CD4-positive, CD25-positive, alpha-beta regulatory T cell (primary cell): ENCODE results near the gene RTN4RL1. TPM values are rescaled to one million over a fixed set of nuclear protein-coding genes. Genes with fewer than 3 reads are reported as not detected.

Source experiments
- ATAC-seq, 2 donors: fragments of 150-1000 bp; cut with Tn5 transposase; one replicate each; pipeline ENCODE4 v1.10.0; 2021; ENCODE audit warnings: low read depth in 2 of 2, moderate number of reproducible peaks in 2 of 2, moderate library complexity in 1 of 2
- DNase-seq, 3 donors: peaks; one replicate each; pipeline versions ENCODE4 v3.0.0 to v3.0.0-alpha.2; 2012 to 2022; ENCODE audit warnings: mixed read lengths in 1 of 3
- H3K27ac ChIP-seq: one replicate; pipeline ENCODE4 v1.7.0; 2013; ENCODE audit warnings: mild to moderate bottlenecking, low read length; ENCODE audit not compliant: insufficient read depth, poor library complexity, severe bottlenecking
- H3K27me3 ChIP-seq: one replicate; pipeline ENCODE4 v1.7.0; 2013; ENCODE audit warnings: low read length; ENCODE audit not compliant: control insufficient read depth, insufficient read depth
- H3K36me3 ChIP-seq: one replicate; pipeline ENCODE4 v1.7.0; 2013; ENCODE audit warnings: mild to moderate bottlenecking, low read length, moderate library complexity; ENCODE audit not compliant: control insufficient read depth, insufficient read depth
- H3K4me1 ChIP-seq: 2 replicates; pipeline ENCODE4 v1.7.0; 2013; ENCODE audit warnings: mild to moderate bottlenecking, low read length; ENCODE audit not compliant: insufficient read depth, control insufficient read depth, poor library complexity, severe bottlenecking
- H3K4me3 ChIP-seq: one replicate; pipeline ENCODE4 v1.7.0; 2013; ENCODE audit warnings: low read depth, mild to moderate bottlenecking, low read length, moderate library complexity
- H3K9me3 ChIP-seq, 2 experiments: 1 replicate in 1 of 2; 2 replicates in 1 of 2; pipeline ENCODE4 v1.7.0; 2013; ENCODE audit warnings: low read length in 2 of 2, mild to moderate bottlenecking in 1 of 2, moderate library complexity in 1 of 2; ENCODE audit not compliant: control insufficient read depth in 2 of 2
- H3K27ac Mint-ChIP-seq, 3 donors: one replicate each; pipeline ENCODE4 v1.8.0; 2020 to 2022; ENCODE audit warnings: mild to moderate bottlenecking in 3 of 3, mixed read lengths in 3 of 3, moderate library complexity in 2 of 3
- H3K27me3 Mint-ChIP-seq: one replicate; pipeline ENCODE4 v1.8.0; 2022; ENCODE audit warnings: mild to moderate bottlenecking, mixed read lengths
- H3K36me3 Mint-ChIP-seq: one replicate; pipeline ENCODE4 v1.8.0; 2020; ENCODE audit warnings: mixed read lengths
- H3K4me1 Mint-ChIP-seq, 4 donors: one replicate each; pipeline ENCODE4 v1.8.0; 2020 to 2022; ENCODE audit warnings: mixed read lengths in 4 of 4, mild to moderate bottlenecking in 1 of 4
- H3K4me3 Mint-ChIP-seq, 4 donors: one replicate each; pipeline ENCODE4 v1.8.0; 2020 to 2022; ENCODE audit warnings: mild to moderate bottlenecking in 4 of 4, mixed read lengths in 4 of 4, moderate library complexity in 3 of 4
- H3K9me3 Mint-ChIP-seq, 7 donors: one replicate each; pipeline ENCODE4 v1.8.0; 2020 to 2022; ENCODE audit warnings: mixed read lengths in 7 of 7, mild to moderate bottlenecking in 3 of 7, moderate library complexity in 2 of 7
- polyA plus RNA-seq, 4 donors: library from polyadenylated mRNA; unstranded; fragments of 300-500 nt; fragmentation: Illumina TruSeq; gene quantifications; one replicate each; pipeline ENCODE4 v1.2.3, GENCODE V29; 2021
- total RNA-seq: library from RNA; stranded (reverse); gene quantifications from one replicate; pipeline ENCODE4 v1.2.3, GENCODE V29; 2022

The RTN4RL1 gene
- total and polyA plus RNA-seq, 5 donors from 2014 or later, result 0.14 to 0.35 (median 0.28) TPM; not detected in 2

GRCh38 chr17:2029911-2030778 lies 5.0 kb upstream of the RTN4RL1 start, which contains the start of gene DPH1:
Gene DPH1 (plus strand): TSS chr17:2030153. CDS start chr17:2030170, 17 bp downstream.
- Mint-ChIP-seq H3K9me3 (no peaks in the 10 kb centered on the region), H3K27me3 (peaks cover 44% of the 10 kb centered on the region), H3K36me3 (peaks cover 3% of the 10 kb centered on the region), H3K27ac (peak within 1 kb of the TSS; percentile 90 to 92 (median 90)), H3K4me3 (peak within 1 kb of the TSS; percentile 94 to 99 (median 97)), H3K4me1 (peaks cover 8 to 34% (median 16%) of the 10 kb centered on the region in 4 donors)
- peak; percentile 78 to 83 for ATAC-seq
- peak within 1 kb of the TSS; percentile 90 for H3K4me3 ChIP-seq
- no peaks in the 10 kb centered on the region for H3K9me3 ChIP-seq
- H3K27me3 ChIP-seq, result peaks cover 4% of the 10 kb centered on the region
- DNase-seq, result peak; percentile 74 to 87 (median 84)
- H3K27ac ChIP-seq, result peak within 1 kb of the TSS; percentile 55
- peaks cover 31% of the 10 kb centered on the region for H3K4me1 ChIP-seq
- peaks cover 7% of the 10 kb centered on the region for H3K36me3 ChIP-seq

- Histone ChIP-seq H3K36me3 (peaks cover 7% of the 10 kb centered on the region), H3K4me1 (peaks cover 45% of the 10 kb centered on the region), H3K27ac (no peak overlapping the region), H3K9me3 (no peaks in the 10 kb centered on the region), H3K4me3 (no peak overlapping the region), H3K27me3 (peaks cover 4% of the 10 kb centered on the region)
- H3K27me3 Mint-ChIP-seq, result peaks cover 44% of the 10 kb centered on the region
- DNase-seq (no peak), ATAC-seq (no peak)
- no peak overlapping the region for H3K27ac Mint-ChIP-seq
- H3K36me3 Mint-ChIP-seq, result peaks cover 3% of the 10 kb centered on the region
- H3K4me1 Mint-ChIP-seq, result peaks cover 8 to 36% (median 16%) of the 10 kb centered on the region in 4 donors
- H3K4me3 Mint-ChIP-seq, result peak overlapping the region in 2 of 4 donors; percentile 74 to 84
- H3K9me3 Mint-ChIP-seq, result no peaks in the 10 kb centered on the region
Observed at GRCh38 chr17:2028737-2029136, 3.6 kb upstream of the RTN4RL1 start.

- H3K36me3 Mint-ChIP-seq, result peaks cover 1% of the 10 kb centered on the region
- peak overlapping the region in 3 of 4 donors; percentile 29 to 84 (median 77) for H3K4me3 Mint-ChIP-seq
- Histone ChIP-seq H3K9me3 (no peaks in the 10 kb centered on the region), H3K4me1 (peaks cover 51% of the 10 kb centered on the region), H3K4me3 (no peak overlapping the region), H3K36me3 (peaks cover 4% of the 10 kb centered on the region), H3K27ac (no peak overlapping the region), H3K27me3 (peaks cover 5% of the 10 kb centered on the region)
- no peak overlapping the region for H3K27ac Mint-ChIP-seq
- ATAC-seq (no peak), DNase-seq (no peak)
- no peaks in the 10 kb centered on the region for H3K9me3 Mint-ChIP-seq
- H3K4me1 Mint-ChIP-seq, result peaks cover 8 to 36% (median 16%) of the 10 kb centered on the region in 4 donors
- peaks cover 47% of the 10 kb centered on the region for H3K27me3 Mint-ChIP-seq
Observed at GRCh38 chr17:2028234-2028614, 3.1 kb upstream of the RTN4RL1 start.

- Mint-ChIP-seq H3K36me3 (no peaks in the 10 kb centered on the region), H3K4me3 (peak overlapping the region; percentile 36 to 84 (median 52)), H3K4me1 (peaks cover 8 to 36% (median 16%) of the 10 kb centered on the region in 4 donors), H3K27ac (no peak overlapping the region), H3K27me3 (peaks cover 53% of the 10 kb centered on the region), H3K9me3 (no peaks in the 10 kb centered on the region)
- H3K27me3 ChIP-seq, result peaks cover 7% of the 10 kb centered on the region
- peaks cover 56% of the 10 kb centered on the region for H3K4me1 ChIP-seq
- no peak for DNase-seq
- no peak overlapping the region for H3K27ac ChIP-seq
- H3K9me3 ChIP-seq, result no peaks in the 10 kb centered on the region
- H3K4me3 ChIP-seq, result no peak overlapping the region
- no peak for ATAC-seq
- no peaks in the 10 kb centered on the region for H3K36me3 ChIP-seq
Observed at GRCh38 chr17:2027528-2028233, 2.5 kb upstream of the RTN4RL1 start.

- H3K27ac ChIP-seq, result no peak overlapping the region
- ATAC-seq, result no peak
Observed at GRCh38 chr17:2025622-2026309, 632 bp upstream of the RTN4RL1 start.

GRCh38 chr17:2024572-2025219 lies 438 bp downstream of the RTN4RL1 start:
- DNase-seq, result no peak
- peaks cover 7% of the 10 kb centered on the region for H3K27me3 ChIP-seq
- no peaks in the 10 kb centered on the region for H3K36me3 Mint-ChIP-seq
- no peaks in the 10 kb centered on the region for H3K36me3 ChIP-seq
- no peak overlapping the region for H3K27ac Mint-ChIP-seq
- H3K9me3 ChIP-seq, result no peaks in the 10 kb centered on the region
- peaks cover 38% of the 10 kb centered on the region for H3K4me1 ChIP-seq
- peaks cover 0 to 18% (median 3%) of the 10 kb centered on the region in 4 donors for H3K4me1 Mint-ChIP-seq
- H3K4me3 ChIP-seq, result no peak overlapping the region
- peak overlapping the region in 3 of 4 donors; percentile 58 to 86 (median 81) for H3K4me3 Mint-ChIP-seq
- H3K27me3 Mint-ChIP-seq, result peaks cover 75% of the 10 kb centered on the region
- no peaks in the 10 kb centered on the region for H3K9me3 Mint-ChIP-seq
- ATAC-seq, result no peak
- H3K27ac ChIP-seq, result no peak overlapping the region

More at GRCh38 chr17:2025622-2026309, 632 bp upstream of the RTN4RL1 start:
- Histone ChIP-seq H3K27me3 (peaks cover 7% of the 10 kb centered on the region), H3K9me3 (no peaks in the 10 kb centered on the region), H3K4me1 (peaks cover 45% of the 10 kb centered on the region), H3K4me3 (no peak overlapping the region), H3K36me3 (no peaks in the 10 kb centered on the region)
- peak overlapping the region; percentile 81 to 92 (median 86) for H3K4me3 Mint-ChIP-seq
- H3K27ac Mint-ChIP-seq, result peak overlapping the region in 1 of 3 donors; percentile 38
- H3K27me3 Mint-ChIP-seq, result peaks cover 68% of the 10 kb centered on the region
- DNase-seq, result peak in 1 of 3 donors; percentile 22
- no peaks in the 10 kb centered on the region for H3K9me3 Mint-ChIP-seq
- H3K4me1 Mint-ChIP-seq, result peaks cover under 1 to 25% (median 9%) of the 10 kb centered on the region in 4 donors
- no peaks in the 10 kb centered on the region for H3K36me3 Mint-ChIP-seq
